SK-N-SH (cell line): ENCODE measurements around the gene CA5A.

Source experiments
- GATA2 ChIP-seq: sonication (generic); formaldehyde crosslinking; IDR thresholded peaks from 2 replicates; pipeline ENCODE4 v1.5.0; 2020; ENCODE audit warnings: mild to moderate bottlenecking, missing genetic modification reagents
- JUND ChIP-seq: IDR thresholded peaks from 2 replicates; pipeline ENCODE4 v1.4.0; 2012
- MXI1 ChIP-seq: IDR thresholded peaks from 2 replicates; pipeline ENCODE4 v1.6.1; 2012; ENCODE audit warnings: mild to moderate bottlenecking, low read depth, low read length, improper control_type of control experiment
- RXRA ChIP-seq: IDR thresholded peaks from 2 replicates; pipeline ENCODE4 v1.4.0; 2012; ENCODE audit warnings: low read depth, mild to moderate bottlenecking, borderline replicate concordance
- TEAD4 ChIP-seq: IDR thresholded peaks from 2 replicates; pipeline ENCODE4 v1.4.0; 2012; ENCODE audit warnings: mild to moderate bottlenecking, borderline replicate concordance; ENCODE audit not compliant: insufficient read depth
- TF ChIP-seq, protein P1 (sequence below): IDR thresholded peaks from 2 replicates; pipeline ENCODE4 v1.6.1; 2012; ENCODE audit warnings: mild to moderate bottlenecking, low read depth, low read length, moderate library complexity
- TF ChIP-seq, protein P2 (sequence below): fragments of 200-600 bp; sonication (generic); IDR thresholded peaks from 2 replicates; pipeline ENCODE4 v1.6.1; 2017; ENCODE audit warnings: antibody characterized with exemption, mild to moderate bottlenecking, moderate library complexity
- TF ChIP-seq, protein P3 (sequence below): fragments of 150-350 bp; IDR thresholded peaks from 2 replicates; pipeline ENCODE4 v1.6.1; 2016; ENCODE audit warnings: mild to moderate bottlenecking, low read depth, low read length

DNA sequence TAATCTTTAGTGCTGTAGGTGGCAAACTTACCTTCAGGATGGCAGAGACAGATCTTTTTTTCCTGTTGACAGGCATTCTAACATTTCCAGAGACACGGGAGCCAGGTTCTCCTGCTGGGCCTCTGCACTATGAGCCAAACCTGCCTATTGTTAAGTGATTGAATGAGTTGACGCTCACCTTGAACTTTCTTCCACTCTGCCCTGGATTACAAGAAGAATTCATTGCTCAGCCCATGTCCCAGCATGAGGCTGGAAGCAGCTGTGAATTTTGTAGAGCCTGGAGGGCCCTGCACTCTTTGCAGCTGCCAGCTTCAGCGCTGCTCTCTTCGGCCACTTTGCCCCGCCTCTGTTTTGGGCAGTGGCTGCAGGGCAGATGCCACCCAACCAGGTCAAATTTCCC lies 57.6 kb downstream of the CA5A start:
- TF ChIP-seq, protein P1, sequence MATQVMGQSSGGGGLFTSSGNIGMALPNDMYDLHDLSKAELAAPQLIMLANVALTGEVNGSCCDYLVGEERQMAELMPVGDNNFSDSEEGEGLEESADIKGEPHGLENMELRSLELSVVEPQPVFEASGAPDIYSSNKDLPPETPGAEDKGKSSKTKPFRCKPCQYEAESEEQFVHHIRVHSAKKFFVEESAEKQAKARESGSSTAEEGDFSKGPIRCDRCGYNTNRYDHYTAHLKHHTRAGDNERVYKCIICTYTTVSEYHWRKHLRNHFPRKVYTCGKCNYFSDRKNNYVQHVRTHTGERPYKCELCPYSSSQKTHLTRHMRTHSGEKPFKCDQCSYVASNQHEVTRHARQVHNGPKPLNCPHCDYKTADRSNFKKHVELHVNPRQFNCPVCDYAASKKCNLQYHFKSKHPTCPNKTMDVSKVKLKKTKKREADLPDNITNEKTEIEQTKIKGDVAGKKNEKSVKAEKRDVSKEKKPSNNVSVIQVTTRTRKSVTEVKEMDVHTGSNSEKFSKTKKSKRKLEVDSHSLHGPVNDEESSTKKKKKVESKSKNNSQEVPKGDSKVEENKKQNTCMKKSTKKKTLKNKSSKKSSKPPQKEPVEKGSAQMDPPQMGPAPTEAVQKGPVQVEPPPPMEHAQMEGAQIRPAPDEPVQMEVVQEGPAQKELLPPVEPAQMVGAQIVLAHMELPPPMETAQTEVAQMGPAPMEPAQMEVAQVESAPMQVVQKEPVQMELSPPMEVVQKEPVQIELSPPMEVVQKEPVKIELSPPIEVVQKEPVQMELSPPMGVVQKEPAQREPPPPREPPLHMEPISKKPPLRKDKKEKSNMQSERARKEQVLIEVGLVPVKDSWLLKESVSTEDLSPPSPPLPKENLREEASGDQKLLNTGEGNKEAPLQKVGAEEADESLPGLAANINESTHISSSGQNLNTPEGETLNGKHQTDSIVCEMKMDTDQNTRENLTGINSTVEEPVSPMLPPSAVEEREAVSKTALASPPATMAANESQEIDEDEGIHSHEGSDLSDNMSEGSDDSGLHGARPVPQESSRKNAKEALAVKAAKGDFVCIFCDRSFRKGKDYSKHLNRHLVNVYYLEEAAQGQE: no peak
- TF ChIP-seq RXRA: no peak
- TF ChIP-seq JUND: no peak
- no peak for TF ChIP-seq GATA2 (CRISPR knock-in tag)
- TF ChIP-seq, protein P2, sequence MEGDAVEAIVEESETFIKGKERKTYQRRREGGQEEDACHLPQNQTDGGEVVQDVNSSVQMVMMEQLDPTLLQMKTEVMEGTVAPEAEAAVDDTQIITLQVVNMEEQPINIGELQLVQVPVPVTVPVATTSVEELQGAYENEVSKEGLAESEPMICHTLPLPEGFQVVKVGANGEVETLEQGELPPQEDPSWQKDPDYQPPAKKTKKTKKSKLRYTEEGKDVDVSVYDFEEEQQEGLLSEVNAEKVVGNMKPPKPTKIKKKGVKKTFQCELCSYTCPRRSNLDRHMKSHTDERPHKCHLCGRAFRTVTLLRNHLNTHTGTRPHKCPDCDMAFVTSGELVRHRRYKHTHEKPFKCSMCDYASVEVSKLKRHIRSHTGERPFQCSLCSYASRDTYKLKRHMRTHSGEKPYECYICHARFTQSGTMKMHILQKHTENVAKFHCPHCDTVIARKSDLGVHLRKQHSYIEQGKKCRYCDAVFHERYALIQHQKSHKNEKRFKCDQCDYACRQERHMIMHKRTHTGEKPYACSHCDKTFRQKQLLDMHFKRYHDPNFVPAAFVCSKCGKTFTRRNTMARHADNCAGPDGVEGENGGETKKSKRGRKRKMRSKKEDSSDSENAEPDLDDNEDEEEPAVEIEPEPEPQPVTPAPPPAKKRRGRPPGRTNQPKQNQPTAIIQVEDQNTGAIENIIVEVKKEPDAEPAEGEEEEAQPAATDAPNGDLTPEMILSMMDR: no peak
- no peak for TF ChIP-seq MXI1
- no peak for TF ChIP-seq TEAD4
- TF ChIP-seq, protein P3, sequence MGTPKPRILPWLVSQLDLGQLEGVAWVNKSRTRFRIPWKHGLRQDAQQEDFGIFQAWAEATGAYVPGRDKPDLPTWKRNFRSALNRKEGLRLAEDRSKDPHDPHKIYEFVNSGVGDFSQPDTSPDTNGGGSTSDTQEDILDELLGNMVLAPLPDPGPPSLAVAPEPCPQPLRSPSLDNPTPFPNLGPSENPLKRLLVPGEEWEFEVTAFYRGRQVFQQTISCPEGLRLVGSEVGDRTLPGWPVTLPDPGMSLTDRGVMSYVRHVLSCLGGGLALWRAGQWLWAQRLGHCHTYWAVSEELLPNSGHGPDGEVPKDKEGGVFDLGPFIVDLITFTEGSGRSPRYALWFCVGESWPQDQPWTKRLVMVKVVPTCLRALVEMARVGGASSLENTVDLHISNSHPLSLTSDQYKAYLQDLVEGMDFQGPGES: no peak
